GM18868 (cell line): ENCODE results near the gene HGFAC.

ENCODE experiments used
- ATAC-seq: cut with Tn5 transposase; IDR thresholded peaks from one replicate; pipeline ENCODE4 v1.9.1; 2021; ENCODE audit warnings: mild to moderate bottlenecking, moderate library complexity; ENCODE audit not compliant: unreplicated experiment

HGFAC gene

DNA sequence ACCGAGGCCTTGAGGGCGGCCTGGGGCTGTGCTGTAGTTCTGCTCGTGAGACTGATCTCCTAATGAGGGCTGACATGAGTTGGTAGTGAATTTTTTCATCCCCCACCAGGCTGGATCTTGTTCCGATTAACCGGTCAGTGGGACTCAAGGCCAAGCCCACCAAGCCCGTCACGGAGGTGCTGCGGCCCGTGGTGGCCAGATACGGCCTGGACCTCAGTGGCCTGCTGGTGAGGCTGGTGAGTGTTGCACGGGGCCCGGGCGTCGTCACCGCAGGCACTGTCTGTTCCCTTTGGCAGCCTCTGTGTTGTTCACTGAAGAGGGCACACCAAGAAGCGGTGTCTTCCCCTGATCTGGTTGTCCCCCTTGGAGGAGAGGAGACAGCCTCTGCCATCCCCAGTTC lies 18.4 kb upstream of the HGFAC start:
- no peak for ATAC-seq

DNA sequence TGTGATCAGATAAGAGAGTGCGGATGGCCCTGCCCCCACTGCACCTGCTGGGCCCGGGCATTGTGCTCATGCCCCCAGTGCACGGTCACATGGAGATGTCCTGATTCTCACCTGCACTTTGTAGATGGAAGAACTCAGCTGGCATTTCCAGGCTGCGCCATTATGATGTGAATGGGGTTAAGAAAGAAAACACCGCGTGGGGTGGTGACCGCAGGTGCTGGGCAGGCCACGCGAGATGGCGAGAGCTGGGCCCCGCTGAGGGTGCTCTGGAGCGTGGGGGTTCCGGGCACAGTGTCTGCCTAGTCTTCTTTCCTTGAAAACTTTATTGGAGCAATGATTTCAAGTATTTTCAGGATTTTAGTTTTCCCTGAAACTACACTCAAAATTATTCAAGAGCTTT lies 17.8 kb upstream of the HGFAC start:
- ATAC-seq: no peak

GRCh38 chr4:3424522-3425095 lies 17.2 kb upstream of the HGFAC start:
- no peak for ATAC-seq

- ATAC-seq: no peak
These were observed 15.2 kb upstream of the HGFAC start for GRCh38 chr4:3426465-3427133.

DNA sequence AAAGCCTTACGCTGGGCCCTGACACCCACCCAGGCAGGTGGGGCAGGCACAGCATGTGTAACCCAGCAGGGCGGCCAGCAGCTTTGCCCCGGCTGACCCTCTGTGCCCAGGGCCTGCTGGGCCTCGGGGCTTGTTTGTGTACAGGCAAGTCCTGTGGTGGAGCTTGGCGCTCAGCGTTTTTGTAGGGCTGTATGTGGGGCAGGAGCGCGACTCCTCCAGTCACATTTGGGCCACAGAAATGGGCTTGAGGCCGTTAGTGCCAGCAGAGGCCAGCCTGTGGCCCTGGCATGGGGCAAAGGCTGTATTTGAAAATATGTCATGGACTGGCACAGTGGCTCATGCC lies 14.7 kb upstream of the HGFAC start:
- ATAC-seq: no peak

DNA sequence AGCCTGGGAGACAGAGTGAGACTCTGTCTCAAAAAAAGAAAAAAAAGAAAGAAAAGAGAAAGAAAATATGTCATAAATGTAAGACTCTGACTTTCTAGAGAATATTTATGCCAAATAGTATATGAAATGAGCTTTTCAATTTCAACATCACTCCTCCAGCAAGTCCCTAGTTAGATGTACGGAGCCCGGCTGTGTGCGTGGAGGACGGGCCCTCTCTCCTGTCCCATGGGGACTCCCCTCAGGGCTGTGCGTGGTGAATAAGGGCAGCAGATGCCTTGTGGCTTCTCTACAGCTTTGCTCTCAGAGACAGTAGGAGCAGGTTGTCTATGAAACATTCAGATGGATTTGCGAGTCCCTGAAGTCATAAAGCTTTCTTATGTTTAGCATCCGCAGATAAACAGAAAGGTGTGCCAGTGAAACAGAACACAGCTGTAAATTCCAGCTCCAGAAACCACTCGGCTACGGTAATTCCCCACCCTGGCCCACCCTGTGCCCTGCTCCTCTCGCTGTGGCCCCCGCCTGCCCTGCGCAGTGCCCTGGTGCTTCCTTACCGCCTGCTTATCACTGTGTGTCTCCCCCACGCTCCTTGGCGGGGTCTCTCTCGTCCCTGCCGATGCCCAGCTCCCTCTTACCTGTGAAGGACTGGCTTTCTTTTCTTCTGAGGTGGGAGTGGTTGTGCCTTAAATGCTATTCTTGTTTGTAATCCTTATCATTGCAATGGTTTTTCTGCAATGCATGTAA lies 13.9 kb upstream of the HGFAC start:
- ATAC-seq: no peak

- ATAC-seq: no peak
These were observed 12.1 kb upstream of the HGFAC start for GRCh38 chr4:3429651-3430050.

DNA sequence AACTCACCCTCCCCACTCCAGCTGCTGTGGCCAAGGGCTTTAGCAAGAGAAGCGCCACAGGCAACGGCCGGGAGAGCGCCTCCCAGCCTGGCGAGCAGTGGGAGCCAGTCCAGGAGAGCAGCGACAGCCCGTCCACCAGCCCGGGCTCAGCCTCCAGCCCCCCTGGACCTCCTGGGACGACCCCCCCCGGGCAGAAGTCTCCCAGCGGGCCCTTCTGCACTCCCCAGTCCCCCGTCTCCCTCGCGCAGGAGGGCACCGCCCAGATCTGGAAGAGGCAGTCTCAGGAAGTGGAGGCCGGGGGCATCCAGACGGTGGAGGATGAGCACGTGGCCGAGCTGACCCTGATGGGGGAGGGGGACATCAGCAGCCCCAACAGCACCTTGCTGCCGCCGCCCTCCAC lies 11.2 kb upstream of the HGFAC start:
- no peak for ATAC-seq

- no peak for ATAC-seq
These were observed 10.2 kb upstream of the HGFAC start for GRCh38 chr4:3431446-3431993.

DNA sequence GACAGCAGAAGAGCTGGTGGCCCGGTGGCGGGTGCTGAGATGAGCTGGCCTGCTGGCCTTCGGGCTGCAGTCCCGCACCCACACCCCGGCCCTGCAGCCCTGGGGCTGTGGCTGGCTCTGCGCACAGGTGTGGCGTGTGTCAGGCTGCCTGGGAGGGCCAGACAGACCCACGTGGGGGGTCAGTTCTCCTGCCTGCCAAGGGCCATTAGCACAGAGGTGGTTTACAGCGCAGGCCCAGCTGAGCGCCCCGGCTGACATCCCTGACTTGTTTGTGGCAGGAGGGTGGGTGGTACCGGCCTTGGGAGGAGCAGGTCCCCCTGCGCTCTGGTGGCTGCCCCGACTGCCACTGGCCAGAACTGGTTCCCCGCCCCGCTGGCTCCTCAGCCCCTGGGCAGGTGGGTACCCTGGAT lies 9.4 kb upstream of the HGFAC start:
- no peak for ATAC-seq

DNA sequence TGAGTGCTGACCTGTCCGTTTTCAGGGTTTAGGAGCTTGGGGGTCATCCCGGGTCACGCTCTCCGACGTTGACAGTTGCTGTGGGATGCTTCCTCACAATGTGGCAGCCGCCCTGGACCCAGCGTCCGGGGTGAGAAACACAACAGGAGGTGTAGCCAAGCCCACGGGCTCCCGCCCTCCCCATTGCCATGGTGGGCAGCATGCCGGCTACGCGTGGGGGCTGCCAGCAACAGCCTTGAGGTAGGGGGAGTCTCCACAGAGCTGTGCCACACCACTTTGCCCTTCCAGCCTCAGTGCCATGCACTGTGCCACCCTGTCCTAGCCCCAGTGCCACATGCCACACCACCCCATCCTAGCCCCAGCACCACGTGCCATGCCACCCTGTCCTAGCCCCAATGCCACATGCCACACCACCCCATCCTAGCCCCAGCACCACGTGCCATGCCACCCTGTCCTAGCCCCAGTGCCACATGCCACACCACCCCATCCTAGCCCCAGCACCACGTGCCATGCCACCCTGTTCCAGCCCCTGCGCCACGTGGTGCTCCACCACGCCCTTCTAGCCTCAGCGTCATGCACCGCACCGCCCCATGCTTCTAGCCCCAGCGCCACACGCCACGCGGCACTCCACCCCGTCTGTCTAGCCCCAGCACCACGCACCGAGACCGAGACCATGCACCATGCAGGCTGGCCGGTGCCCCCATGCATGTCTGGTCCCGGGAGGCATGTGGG lies 8.5 kb upstream of the HGFAC start:
- ATAC-seq: no peak

DNA sequence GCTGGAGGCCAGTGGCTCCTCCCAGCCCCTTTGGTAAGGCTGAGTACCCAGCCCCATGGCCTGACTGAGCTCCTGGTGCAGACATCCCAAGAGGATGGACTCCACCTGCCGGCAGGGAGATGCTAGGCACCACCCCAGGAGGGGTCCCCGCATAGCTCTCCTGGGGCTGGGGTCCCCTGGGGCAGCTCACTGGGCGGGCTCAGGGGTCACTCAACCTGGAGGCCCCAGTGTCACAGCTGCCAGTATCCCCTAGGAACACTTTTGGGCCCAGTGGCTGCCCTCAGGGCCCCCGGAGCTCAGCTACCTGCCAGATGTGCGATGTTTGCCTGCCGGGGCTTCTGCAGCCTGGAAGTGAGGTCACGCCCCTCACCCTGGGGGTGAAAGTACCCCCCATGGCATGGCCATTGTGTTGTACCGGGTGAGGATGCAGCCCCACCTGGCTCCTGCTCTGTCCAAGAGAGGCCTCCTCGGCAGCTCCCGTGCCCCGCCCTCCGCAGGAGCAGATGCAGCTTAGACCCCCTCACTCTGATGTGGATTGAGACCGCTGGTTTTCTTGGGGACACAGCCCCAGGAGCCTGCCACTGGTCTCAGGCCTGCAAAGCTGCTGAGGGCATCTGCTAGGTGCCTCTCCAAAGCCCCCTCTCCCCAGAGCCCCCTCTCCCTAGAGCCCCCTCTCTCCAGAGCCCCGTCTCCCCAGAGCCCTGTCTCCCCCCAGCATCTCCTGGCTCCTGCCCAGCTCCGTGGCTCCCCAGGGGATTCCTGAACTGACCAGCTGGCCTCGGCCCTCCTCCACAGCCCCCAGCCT lies 6.7 kb upstream of the HGFAC start:
- ATAC-seq: no peak

- no peak for ATAC-seq
These were observed 6.1 kb upstream of the HGFAC start for GRCh38 chr4:3435686-3435956.

DNA sequence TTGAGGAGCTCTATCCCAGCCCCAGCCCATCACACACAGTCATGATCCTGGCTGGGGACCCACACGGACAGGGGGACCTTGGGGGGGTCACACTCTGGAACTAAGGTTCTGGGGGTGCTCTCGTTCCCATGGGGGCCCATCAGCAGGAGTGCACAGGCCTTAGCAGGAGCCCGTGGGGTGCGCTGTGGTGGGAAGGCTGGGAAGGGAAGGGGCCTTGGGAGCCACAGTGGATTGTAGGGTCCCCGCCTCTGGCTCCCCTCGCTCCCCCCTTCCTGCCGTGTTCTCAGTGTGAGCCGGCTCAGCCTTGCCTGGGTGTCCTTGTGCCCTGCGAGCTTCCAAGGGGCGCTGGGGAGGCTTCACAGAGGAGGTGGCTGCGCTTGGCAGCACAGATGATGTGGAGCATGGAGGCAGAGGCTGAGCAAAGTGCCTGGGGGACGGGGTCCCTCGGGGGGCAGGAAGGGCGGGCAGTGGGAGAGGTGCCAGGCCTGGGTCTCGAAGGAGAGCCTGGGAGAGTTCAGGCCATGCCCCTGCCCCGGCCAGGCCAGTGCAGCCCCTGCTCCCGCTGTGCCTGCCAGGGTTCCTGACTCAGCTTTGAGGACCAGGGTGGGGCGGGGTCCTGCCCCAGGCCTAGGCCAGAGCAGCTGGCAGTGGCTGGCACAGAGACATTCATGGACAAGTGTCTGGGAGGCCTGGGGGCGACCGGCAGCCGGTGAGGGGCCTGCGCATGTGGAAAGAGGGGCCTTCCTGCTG lies 5.5 kb upstream of the HGFAC start:
- ATAC-seq: no peak

DNA sequence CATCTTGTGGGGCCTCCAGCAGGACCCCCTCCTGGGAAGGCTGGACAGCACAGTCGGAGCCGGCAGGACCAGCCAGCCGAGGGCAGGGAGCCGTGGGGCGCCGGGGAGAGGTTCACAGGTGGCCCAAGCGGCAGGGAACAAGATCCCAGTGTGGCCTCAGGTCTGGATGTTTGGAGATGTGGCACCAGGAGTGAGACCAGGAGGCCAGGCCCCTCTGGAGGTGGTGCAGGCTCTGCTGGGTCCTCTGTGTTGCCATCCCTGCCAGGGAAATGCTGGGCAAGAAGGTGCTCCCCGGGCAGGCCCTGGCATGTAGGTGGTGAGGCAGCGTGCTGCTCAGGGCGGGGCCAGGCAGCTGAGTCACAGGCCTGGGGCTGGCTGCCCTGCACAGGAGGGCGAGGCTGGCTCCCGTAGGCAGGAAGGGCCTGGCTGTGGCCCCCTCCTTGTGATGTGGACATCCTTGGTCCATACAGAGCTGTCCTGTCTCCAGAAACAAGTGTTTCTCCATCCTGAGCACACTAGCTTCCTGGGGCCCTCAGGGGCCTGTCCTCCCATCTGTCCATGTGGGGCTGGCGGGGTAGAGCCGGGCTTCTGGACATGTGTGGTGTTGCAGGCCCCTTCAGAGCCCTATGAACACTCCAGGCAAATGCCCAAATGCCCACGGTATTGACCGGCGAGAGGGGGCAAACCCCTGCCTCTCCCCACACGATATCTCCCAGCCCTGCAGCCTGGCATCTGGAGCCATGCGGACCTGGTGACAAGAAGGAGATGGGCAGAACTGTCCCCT lies 4.8 kb upstream of the HGFAC start:
- no peak for ATAC-seq

DNA sequence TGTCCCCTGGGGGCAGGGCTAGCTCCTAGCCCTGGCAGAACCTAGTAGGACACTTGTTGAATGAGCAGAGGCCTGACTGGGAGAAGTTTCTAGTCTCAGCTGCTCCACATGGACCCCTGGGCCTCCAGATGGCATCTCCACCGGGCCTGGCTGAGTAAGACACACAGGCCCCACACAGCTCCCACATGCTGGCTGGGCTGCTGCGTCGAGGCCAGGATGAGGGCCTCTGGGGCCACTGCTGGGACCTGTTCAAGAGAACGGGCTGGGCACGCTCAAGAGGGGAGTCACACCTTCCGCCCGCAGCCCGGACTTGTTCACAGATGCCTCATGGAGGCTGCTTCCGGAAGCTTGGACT lies 4.2 kb upstream of the HGFAC start:
- no peak for ATAC-seq

DNA sequence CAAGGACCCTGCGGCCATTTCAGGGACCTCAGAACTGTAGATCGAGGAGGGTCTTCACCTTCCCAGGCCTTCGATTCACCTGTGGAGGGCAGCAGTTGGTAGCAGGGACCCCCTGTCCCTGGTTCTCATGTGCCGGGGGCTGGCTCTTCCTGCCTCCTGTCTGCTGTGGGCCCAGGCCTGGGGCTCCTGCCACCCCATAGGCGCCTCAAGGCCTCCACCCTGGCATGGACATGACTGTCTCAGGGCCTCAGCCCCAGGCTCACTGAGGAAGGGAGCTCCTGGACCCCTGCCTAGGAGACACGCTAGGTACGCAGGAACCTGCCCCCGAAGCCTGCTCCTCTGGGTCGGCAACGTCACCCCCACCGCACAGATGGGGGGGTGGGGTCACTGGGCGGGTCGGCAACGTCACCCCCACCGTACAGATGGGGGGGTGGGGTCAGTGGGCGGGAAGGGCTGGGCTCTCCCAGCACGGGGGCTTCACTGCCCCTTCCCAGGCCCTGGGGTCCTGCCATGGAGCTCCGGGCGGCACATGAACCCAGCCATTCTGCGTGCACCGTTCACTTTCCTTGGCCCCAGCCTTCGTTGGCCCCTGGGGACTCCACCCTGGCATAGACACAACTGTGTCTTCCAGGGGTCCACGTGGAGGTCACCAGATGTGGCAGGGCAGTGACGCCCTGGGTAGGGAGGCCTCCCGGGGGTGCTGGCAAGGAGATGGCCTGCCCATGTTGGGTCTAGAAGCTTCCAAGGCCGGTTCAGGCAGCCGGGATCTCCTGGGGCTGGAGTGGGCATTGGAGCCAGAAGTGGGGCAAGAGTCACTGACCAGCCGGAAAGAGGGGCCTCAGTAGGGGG lies 3.5 kb upstream of the HGFAC start:
- no peak for ATAC-seq

GRCh38 chr4:3438847-3439180 lies 3.0 kb upstream of the HGFAC start:
- no peak for ATAC-seq

DNA sequence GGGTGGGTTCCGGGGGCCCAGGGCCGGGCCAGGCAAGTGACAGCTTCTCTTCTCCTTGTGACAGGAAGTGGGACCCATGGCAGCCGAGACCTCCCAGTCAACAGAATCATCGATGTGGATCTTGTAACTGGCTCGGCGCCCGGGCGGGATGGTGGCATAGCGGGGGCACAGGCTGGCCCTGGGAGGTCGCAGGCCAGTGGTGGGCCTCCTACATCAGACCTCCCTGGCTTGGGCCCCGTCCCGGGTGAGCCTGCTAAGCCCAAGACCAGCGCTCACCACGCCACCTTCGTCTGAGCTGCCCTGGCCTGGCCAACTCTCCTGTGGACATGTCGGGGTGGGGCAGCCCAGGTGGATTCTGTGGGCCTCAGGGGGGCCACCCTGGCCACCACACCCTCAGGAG lies 2.4 kb upstream of the HGFAC start:
- no peak for ATAC-seq
